AG20443 (cell line): ENCODE measurements around the gene OR6C1.
"Not testable (repeated sequence)": the region's sequence is repeated elsewhere in the genome, so short reads cannot be mapped to it uniquely, and the experiment has no call there.

Experiments
- DNase-seq: peaks from one replicate; pipeline ENCODE4 v3.0.0; 2012; ENCODE audit warnings: low spot score, mixed read lengths

The OR6C1 gene

GRCh38 chr12:55314043-55314442 lies at the start of gene OR6C1:
OR6C1 (plus strand) TSS chr12:55314343; CDS start chr12:55320600, 6,257 bp downstream.
- no peak for DNase-seq

- DNase-seq: no peak
Measured at GRCh38 chr12:55280991-55281390, 33.2 kb upstream of the OR6C1 start.

- no peak for DNase-seq
Measured at GRCh38 chr12:55289999-55290398, 24.1 kb upstream of the OR6C1 start.

GRCh38 chr12:55296469-55296868 lies 17.7 kb upstream of the OR6C1 start, which contains the start of gene OR6C6:
OR6C6 (minus strand) TSS chr12:55296569; CDS start chr12:55295232, 1,337 bp downstream.
- no peak for DNase-seq

GRCh38 chr12:55320201-55320600 lies 6.1 kb downstream of the OR6C1 start:
- no peak for DNase-seq

- DNase-seq: not testable (repeated sequence)
Measured at GRCh38 chr12:55325801-55326200, 11.7 kb downstream of the OR6C1 start.

- DNase-seq: no peak
Measured at GRCh38 chr12:55330446-55330845, 16.3 kb downstream of the OR6C1 start, which contains the start of gene OR6C3. OR6C3 (plus strand) TSS chr12:55330746; CDS start chr12:55331701, 955 bp downstream.

- no peak for DNase-seq
Measured at GRCh38 chr12:55336002-55336401, 21.9 kb downstream of the OR6C1 start.

GRCh38 chr12:55355338-55355737 lies 41.2 kb downstream of the OR6C1 start:
- not testable (repeated sequence) for DNase-seq

GRCh38 chr12:55362675-55363074 lies 48.5 kb downstream of the OR6C1 start, which contains the start of gene OR6C75:
OR6C75 (plus strand) TSS chr12:55362975; CDS start chr12:55365111, 2,136 bp downstream.
- no peak for DNase-seq

GRCh38 chr12:55365086-55365485 lies 50.9 kb downstream of the OR6C1 start:
- DNase-seq: no peak
